Prostate gland (tissue), 2 donors: ENCODE results near the gene ZCCHC7.

ENCODE experiments used
- POLR2AphosphoS5 ChIP-seq: sonication (generic); formaldehyde crosslinking; IDR thresholded peaks from one replicate; pipeline ENCODE4 v1.6.1; 2017; ENCODE audit warnings: antibody characterized with exemption
- TF ChIP-seq, protein P1 (sequence below), 4 experiments: fragments of 200-600 bp in 2 of 4; fragments of 450-650 bp in 2 of 4; sonication (generic) in 2 of 4; IDR thresholded peaks; 1 replicate in 3 of 4; 2 replicates in 1 of 4; pipeline ENCODE4 v1.5.1; 2016 to 2019; ENCODE audit warnings: antibody characterized with exemption in 4 of 4, mild to moderate bottlenecking in 2 of 4, moderate library complexity in 2 of 4

DNA sequence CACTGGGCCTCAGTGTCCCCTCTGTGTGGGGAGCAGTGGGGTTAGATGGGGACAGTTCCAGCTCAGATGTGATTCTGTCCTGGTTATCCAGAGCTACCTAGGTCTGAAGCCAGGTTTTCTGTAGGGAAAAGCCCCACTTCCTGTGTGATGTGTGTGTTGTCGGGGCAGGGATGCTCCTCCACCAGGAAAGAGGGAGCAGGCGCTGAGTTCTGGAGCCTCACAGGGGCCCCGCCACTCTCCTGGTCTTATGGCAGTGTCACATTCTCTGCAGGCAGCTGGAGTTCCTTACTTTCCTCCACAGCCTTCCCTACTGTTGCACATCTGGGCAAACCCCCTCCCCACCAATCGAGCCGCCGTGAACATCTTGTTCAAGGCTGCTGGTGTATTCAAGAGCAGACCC is 263.0 kb downstream of the ZCCHC7 start:
- TF ChIP-seq, protein P1, sequence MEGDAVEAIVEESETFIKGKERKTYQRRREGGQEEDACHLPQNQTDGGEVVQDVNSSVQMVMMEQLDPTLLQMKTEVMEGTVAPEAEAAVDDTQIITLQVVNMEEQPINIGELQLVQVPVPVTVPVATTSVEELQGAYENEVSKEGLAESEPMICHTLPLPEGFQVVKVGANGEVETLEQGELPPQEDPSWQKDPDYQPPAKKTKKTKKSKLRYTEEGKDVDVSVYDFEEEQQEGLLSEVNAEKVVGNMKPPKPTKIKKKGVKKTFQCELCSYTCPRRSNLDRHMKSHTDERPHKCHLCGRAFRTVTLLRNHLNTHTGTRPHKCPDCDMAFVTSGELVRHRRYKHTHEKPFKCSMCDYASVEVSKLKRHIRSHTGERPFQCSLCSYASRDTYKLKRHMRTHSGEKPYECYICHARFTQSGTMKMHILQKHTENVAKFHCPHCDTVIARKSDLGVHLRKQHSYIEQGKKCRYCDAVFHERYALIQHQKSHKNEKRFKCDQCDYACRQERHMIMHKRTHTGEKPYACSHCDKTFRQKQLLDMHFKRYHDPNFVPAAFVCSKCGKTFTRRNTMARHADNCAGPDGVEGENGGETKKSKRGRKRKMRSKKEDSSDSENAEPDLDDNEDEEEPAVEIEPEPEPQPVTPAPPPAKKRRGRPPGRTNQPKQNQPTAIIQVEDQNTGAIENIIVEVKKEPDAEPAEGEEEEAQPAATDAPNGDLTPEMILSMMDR (IDR thresholded peaks at IDR 0.05) = no peak
- no peak for TF ChIP-seq POLR2AphosphoS5
